ENCODE data around the gene MEIG1.

The MEIG1 gene

DNA sequence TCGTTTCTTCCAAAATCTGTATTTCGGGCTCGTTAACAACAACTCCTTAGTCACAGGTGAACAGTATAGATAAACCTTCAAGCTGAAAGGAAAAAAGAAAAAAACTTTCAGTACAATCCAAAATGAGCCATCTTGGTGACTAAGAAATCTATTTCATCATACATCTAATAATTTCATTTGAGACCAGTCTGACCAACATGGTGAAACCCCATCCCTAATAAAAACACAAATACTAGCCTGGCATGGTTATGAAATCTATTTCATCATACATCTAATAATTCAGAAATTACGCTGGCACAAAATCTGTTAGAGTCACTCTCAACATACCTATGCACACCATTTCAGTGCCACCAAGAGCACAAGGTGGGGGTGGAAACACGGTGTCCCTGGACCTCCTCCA, 14.1 kb upstream of the MEIG1 start:
- H3K4me3 ChIP-seq (ENCODE audit: low read depth, low read length), result no peak overlapping the region
- TF ChIP-seq, protein P1, sequence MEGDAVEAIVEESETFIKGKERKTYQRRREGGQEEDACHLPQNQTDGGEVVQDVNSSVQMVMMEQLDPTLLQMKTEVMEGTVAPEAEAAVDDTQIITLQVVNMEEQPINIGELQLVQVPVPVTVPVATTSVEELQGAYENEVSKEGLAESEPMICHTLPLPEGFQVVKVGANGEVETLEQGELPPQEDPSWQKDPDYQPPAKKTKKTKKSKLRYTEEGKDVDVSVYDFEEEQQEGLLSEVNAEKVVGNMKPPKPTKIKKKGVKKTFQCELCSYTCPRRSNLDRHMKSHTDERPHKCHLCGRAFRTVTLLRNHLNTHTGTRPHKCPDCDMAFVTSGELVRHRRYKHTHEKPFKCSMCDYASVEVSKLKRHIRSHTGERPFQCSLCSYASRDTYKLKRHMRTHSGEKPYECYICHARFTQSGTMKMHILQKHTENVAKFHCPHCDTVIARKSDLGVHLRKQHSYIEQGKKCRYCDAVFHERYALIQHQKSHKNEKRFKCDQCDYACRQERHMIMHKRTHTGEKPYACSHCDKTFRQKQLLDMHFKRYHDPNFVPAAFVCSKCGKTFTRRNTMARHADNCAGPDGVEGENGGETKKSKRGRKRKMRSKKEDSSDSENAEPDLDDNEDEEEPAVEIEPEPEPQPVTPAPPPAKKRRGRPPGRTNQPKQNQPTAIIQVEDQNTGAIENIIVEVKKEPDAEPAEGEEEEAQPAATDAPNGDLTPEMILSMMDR (conservative IDR thresholded peaks at IDR 0.05; ENCODE audit: low read depth, low read length), result no peak
- DNase-seq (ENCODE audit: low read depth), result no peak

- no peak for DNase-seq (ENCODE audit: low read depth)
Observed at GRCh38 chr10:14947268-14947667, 11.9 kb upstream of the MEIG1 start.

GRCh38 chr10:14949291-14949690, 9.9 kb upstream of the MEIG1 start:
- peak; percentile 40 for DNase-seq (ENCODE audit: low read depth)
- no peak overlapping the region for H3K4me3 ChIP-seq (ENCODE audit: low read depth, low read length)
- TF ChIP-seq, protein P1 (conservative IDR thresholded peaks at IDR 0.05; ENCODE audit: low read depth, low read length), result no peak

More at GRCh38 chr10:14947268-14947667, 11.9 kb upstream of the MEIG1 start:
- TF ChIP-seq, protein P1 (conservative IDR thresholded peaks at IDR 0.05; ENCODE audit: low read depth, low read length), result no peak
- H3K4me3 ChIP-seq (ENCODE audit: low read depth, low read length), result no peak overlapping the region

DNA sequence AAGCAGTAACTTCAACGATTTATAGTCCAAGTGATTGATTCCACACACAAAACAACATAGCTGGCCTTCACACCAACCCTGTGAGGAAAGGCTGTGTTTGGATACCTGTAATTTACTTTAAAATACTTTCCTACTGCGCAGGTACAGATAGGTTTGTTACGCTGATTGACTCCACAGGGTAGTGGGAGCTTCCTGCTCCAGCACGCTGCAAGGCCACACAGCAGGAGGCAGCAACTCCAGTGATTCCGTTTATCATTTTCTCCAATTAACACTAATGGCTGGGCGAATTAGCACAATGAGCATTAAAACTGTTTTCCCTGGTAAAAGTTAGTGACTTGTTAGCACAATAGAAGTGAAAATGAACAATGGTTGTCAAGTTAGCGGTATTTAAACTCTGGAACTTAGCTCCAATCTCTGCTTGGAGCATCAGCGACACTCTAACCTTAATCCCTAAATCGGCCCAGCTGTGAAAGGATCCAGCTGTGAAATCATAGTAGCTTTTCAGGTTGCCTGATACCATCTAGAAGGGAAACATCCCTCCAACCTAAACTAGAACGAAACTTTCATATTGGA, 6.3 kb upstream of the MEIG1 start:
- DNase-seq (ENCODE audit: low read depth), result peak; percentile 25
- TF ChIP-seq, protein P1 (conservative IDR thresholded peaks at IDR 0.05; ENCODE audit: low read depth, low read length), result no peak
- H3K4me3 ChIP-seq (ENCODE audit: low read depth, low read length), result peak overlapping the region; percentile 85

DNA sequence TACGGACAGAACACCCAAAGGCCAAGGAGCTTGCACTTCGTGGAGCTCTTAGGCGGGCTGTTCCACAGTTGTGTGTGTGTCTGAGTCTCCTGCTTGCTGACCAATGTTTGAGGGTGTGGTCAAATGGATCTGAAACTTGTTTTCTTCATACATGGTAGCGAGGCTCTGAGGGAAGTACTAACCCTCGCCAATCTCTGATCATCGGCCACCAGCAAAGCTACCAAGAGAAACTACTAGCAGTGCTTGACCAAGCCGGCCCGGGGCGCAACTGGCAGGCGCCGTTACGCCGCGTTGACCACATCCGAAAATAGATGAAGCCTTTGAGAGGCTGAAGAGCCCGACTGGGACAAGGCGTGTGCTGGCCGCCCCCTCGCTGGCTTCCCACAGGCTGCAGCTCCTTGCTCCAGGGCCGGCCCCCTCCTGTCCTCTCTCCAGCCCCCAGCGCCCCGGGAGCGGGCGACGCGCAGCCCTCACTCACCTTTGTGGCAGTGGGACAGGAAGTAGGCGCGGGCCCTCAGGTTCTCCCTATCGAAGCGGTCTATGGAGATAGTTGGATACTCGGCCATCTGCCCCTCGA, 5.7 kb upstream of the MEIG1 start:
- TF ChIP-seq, protein P1 (conservative IDR thresholded peaks at IDR 0.05; ENCODE audit: low read depth, low read length), result peak; percentile 35
- H3K4me3 ChIP-seq (ENCODE audit: low read depth, low read length), result peak overlapping the region; percentile 85
- peak; percentile 78 for DNase-seq (ENCODE audit: low read depth)

- TF ChIP-seq, protein P1 (conservative IDR thresholded peaks at IDR 0.05; ENCODE audit: low read depth, low read length), result no peak
- peak; percentile 89 for DNase-seq (ENCODE audit: low read depth)
- H3K4me3 ChIP-seq (ENCODE audit: low read depth, low read length), result peak within 1 kb of the TSS; percentile 85
Observed at GRCh38 chr10:14954001-14954770, 5.0 kb upstream of the MEIG1 start, which contains the start of gene DCLRE1C. DCLRE1C (minus strand) TSS chr10:14954096; CDS start chr10:14954010, 86 bp downstream.

Measured in choroid plexus epithelial cell (primary cell).